Measurements from ENCODE around the gene IP6K1.

DNA sequence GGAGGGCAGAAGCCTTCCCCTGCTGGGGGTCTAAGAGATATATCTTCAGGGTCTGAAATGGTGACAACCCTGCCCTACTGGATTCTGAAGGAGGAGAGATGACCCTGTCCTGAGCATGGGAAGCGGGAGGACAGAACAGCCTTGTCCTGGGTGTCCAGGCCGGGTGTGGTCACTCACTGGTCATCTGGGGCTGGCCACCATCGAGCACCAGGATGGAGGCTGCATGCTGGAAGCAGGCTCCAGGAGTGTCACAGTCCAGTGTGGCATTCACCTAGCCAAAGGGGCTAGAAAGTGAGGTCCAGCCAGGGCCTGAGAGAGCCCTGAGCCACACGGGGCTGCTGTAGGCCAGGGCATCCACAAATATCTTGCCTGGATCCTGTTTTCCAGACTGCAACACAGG is 8.1 kb upstream of the IP6K1 start:
- TF ChIP-seq GATA2 (IDR thresholded peaks at IDR 0.05; ENCODE audit: low read depth, low read length) (no peak), GATA3 (IDR thresholded peaks at IDR 0.05; ENCODE audit: low read depth, low read length) (no peak)
